NCI-H128 (cell line): Measurements from ENCODE around the gene OR7A17.

ENCODE experiments used
- DNase-seq: peaks from one replicate; lab custom pipeline; 2025; ENCODE audit not compliant: unreplicated experiment; lab: John Stamatoyannopoulos, UW

The OR7A17 gene

GRCh38 chr19:14886032-14886431 lies at the start of gene OR7A17:
Gene OR7A17, minus strand, starts transcription at chr19:14886132. Its CDS starts 4,777 bp downstream, at chr19:14881355.
- DNase-seq, result no peak

GRCh38 chr19:14933506-14933905 lies 47.6 kb upstream of the OR7A17 start:
- DNase-seq, result no peak

- DNase-seq, result no peak
Observed at GRCh38 chr19:14916848-14917247, 30.9 kb upstream of the OR7A17 start.

GRCh38 chr19:14915116-14915515 lies 29.2 kb upstream of the OR7A17 start:
- DNase-seq, result no peak

GRCh38 chr19:14906711-14907110 lies 20.8 kb upstream of the OR7A17 start:
- DNase-seq, result no peak

- DNase-seq, result no peak
Observed at GRCh38 chr19:14901675-14902260, 15.8 kb upstream of the OR7A17 start.

GRCh38 chr19:14890643-14891379 lies 4.9 kb upstream of the OR7A17 start:
- no peak for DNase-seq

- no peak for DNase-seq
Observed at GRCh38 chr19:14889994-14890642, 4.2 kb upstream of the OR7A17 start.

- DNase-seq, result no peak
Observed at GRCh38 chr19:14871619-14872230, 14.2 kb downstream of the OR7A17 start.

- DNase-seq, result no peak
Observed at GRCh38 chr19:14868497-14868896, 17.4 kb downstream of the OR7A17 start.

GRCh38 chr19:14848822-14849221 lies 37.1 kb downstream of the OR7A17 start, which contains the start of gene OR7A10:
Gene OR7A10, minus strand, starts transcription at chr19:14848922. Its CDS starts 7,045 bp downstream, at chr19:14841877.
- DNase-seq, result no peak

- DNase-seq, result no peak
Observed at GRCh38 chr19:14843578-14843977, 42.4 kb downstream of the OR7A17 start.

GRCh38 chr19:14843169-14843568 lies 42.8 kb downstream of the OR7A17 start:
- DNase-seq, result no peak

GRCh38 chr19:14840206-14840605 lies 45.7 kb downstream of the OR7A17 start:
- no peak for DNase-seq

GRCh38 chr19:14837391-14837790 lies 48.5 kb downstream of the OR7A17 start:
- no peak for DNase-seq

- no peak for DNase-seq
Observed at GRCh38 chr19:14835011-14835410, 50.9 kb downstream of the OR7A17 start, which contains the start of the genes OR7A5 and OR7C1. Gene OR7A5, minus strand, starts transcription at chr19:14835185. Its CDS starts 6,944 bp downstream, at chr19:14828241. Gene OR7C1, minus strand, starts transcription at chr19:14835185. Its CDS starts 35,049 bp downstream, at chr19:14800136.

GRCh38 chr19:14830702-14831101 lies 55.2 kb downstream of the OR7A17 start:
- no peak for DNase-seq
